SK-N-SH treated with all-trans-retinoic acid at 6 μM for 48 hours (cell line): ENCODE measurements around the gene SLC2A2.

Source experiments
- ARNTL ChIP-seq: fragments of 450-650 bp; formaldehyde crosslinking; IDR thresholded peaks from 2 replicates; pipeline ENCODE4 v1.5.0; 2020; ENCODE audit warnings: low read depth, mild to moderate bottlenecking, moderate library complexity, borderline replicate concordance
- BACH2 ChIP-seq: fragments of 250-450 bp; sonication (Bioruptor Pico); IDR thresholded peaks from 2 replicates; pipeline ENCODE4 v1.9.0; 2021; ENCODE audit warnings: mild to moderate bottlenecking, borderline replicate concordance
- CSDC2 ChIP-seq: fragments of 250-450 bp; sonication (Bioruptor Pico); IDR thresholded peaks from 2 replicates; pipeline ENCODE4 v1.5.0; 2020; ENCODE audit warnings: mild to moderate bottlenecking, moderate library complexity
- OSR1 ChIP-seq: fragments of 250-450 bp; sonication (Bioruptor Pico); IDR thresholded peaks from 2 replicates; pipeline ENCODE4 v1.8.0; 2022; ENCODE audit warnings: moderate library complexity, mild to moderate bottlenecking, inconsistent platforms
- RARB ChIP-seq: fragments of 250-450 bp; sonication (Bioruptor Pico); IDR thresholded peaks from 2 replicates; pipeline ENCODE4 v1.8.0; 2021; ENCODE audit warnings: mild to moderate bottlenecking, moderate library complexity
- TCF4 ChIP-seq: fragments of 250-450 bp; sonication (Bioruptor Pico); IDR thresholded peaks from 2 replicates; pipeline ENCODE4 v1.8.0; 2021; ENCODE audit warnings: mild to moderate bottlenecking, moderate library complexity, borderline replicate concordance
- ZFP3 ChIP-seq: fragments of 250-450 bp; sonication (Bioruptor Pico); IDR thresholded peaks from 2 replicates; pipeline ENCODE4 v1.5.0; 2020; ENCODE audit warnings: mild to moderate bottlenecking, moderate library complexity
- ZFP30 ChIP-seq: fragments of 450-650 bp; formaldehyde crosslinking; IDR thresholded peaks from 2 replicates; pipeline ENCODE4 v1.5.0; 2022; ENCODE audit warnings: mild to moderate bottlenecking, moderate library complexity
- TF ChIP-seq, protein P1 (sequence below): fragments of 250-450 bp; sonication (Bioruptor Pico); IDR thresholded peaks from 2 replicates; pipeline ENCODE4 v1.5.1; 2020; ENCODE audit warnings: low read depth, mild to moderate bottlenecking, moderate library complexity
- TF ChIP-seq, protein P2 (sequence below): fragments of 250-450 bp; sonication (Bioruptor Pico); IDR thresholded peaks from 2 replicates; pipeline ENCODE4 v1.8.0; 2020; ENCODE audit warnings: mild to moderate bottlenecking, moderate library complexity, borderline replicate concordance
- TF ChIP-seq, protein P3 (sequence below): fragments of 250-450 bp; sonication (Bioruptor Pico); IDR thresholded peaks from 2 replicates; pipeline ENCODE4 v1.5.0; 2020; ENCODE audit warnings: mild to moderate bottlenecking, moderate library complexity
- TF ChIP-seq, protein P4 (sequence below): fragments of 250-450 bp; sonication (Bioruptor Pico); IDR thresholded peaks from 2 replicates; pipeline ENCODE4 v1.8.0; 2021; ENCODE audit warnings: low read depth, mild to moderate bottlenecking, moderate library complexity, borderline replicate concordance

DNA sequence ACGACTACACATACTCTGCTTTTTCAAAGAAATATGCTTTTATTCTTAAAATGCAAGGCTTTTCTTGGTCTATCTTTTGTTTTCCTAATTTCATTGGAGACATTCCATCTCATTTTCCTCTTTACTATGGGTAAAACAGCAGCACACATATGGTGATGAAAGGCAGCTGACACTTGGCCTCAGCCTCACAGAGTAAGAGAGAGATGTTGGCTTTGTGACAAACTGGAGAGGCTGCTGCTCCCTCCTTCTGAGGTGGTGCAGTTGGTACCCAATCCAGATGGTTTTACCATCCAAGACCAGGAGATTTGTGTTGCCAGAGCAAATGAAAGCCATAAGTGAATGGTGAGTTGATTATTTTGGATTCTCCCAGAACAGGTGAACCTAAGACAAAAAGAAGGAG is 13.2 kb upstream of the SLC2A2 start:
- TF ChIP-seq ZFP30 (CRISPR knock-in tag) (no peak), CSDC2 (CRISPR knock-in tag) (no peak), TCF4 (no peak), ZFP3 (no peak), RARB (CRISPR knock-in tag) (no peak), BACH2 (CRISPR knock-in tag) (no peak), OSR1 (no peak), ARNTL (CRISPR knock-in tag) (no peak)
- TF ChIP-seq, protein P1, sequence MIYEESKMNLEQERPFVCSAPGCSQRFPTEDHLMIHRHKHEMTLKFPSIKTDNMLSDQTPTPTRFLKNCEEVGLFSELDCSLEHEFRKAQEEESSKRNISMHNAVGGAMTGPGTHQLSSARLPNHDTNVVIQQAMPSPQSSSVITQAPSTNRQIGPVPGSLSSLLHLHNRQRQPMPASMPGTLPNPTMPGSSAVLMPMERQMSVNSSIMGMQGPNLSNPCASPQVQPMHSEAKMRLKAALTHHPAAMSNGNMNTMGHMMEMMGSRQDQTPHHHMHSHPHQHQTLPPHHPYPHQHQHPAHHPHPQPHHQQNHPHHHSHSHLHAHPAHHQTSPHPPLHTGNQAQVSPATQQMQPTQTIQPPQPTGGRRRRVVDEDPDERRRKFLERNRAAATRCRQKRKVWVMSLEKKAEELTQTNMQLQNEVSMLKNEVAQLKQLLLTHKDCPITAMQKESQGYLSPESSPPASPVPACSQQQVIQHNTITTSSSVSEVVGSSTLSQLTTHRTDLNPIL (CRISPR knock-in tag), result no peak
- TF ChIP-seq, protein P2, sequence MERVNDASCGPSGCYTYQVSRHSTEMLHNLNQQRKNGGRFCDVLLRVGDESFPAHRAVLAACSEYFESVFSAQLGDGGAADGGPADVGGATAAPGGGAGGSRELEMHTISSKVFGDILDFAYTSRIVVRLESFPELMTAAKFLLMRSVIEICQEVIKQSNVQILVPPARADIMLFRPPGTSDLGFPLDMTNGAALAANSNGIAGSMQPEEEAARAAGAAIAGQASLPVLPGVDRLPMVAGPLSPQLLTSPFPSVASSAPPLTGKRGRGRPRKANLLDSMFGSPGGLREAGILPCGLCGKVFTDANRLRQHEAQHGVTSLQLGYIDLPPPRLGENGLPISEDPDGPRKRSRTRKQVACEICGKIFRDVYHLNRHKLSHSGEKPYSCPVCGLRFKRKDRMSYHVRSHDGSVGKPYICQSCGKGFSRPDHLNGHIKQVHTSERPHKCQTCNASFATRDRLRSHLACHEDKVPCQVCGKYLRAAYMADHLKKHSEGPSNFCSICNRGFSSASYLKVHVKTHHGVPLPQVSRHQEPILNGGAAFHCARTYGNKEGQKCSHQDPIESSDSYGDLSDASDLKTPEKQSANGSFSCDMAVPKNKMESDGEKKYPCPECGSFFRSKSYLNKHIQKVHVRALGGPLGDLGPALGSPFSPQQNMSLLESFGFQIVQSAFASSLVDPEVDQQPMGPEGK (CRISPR knock-in tag), result no peak
- TF ChIP-seq, protein P3, sequence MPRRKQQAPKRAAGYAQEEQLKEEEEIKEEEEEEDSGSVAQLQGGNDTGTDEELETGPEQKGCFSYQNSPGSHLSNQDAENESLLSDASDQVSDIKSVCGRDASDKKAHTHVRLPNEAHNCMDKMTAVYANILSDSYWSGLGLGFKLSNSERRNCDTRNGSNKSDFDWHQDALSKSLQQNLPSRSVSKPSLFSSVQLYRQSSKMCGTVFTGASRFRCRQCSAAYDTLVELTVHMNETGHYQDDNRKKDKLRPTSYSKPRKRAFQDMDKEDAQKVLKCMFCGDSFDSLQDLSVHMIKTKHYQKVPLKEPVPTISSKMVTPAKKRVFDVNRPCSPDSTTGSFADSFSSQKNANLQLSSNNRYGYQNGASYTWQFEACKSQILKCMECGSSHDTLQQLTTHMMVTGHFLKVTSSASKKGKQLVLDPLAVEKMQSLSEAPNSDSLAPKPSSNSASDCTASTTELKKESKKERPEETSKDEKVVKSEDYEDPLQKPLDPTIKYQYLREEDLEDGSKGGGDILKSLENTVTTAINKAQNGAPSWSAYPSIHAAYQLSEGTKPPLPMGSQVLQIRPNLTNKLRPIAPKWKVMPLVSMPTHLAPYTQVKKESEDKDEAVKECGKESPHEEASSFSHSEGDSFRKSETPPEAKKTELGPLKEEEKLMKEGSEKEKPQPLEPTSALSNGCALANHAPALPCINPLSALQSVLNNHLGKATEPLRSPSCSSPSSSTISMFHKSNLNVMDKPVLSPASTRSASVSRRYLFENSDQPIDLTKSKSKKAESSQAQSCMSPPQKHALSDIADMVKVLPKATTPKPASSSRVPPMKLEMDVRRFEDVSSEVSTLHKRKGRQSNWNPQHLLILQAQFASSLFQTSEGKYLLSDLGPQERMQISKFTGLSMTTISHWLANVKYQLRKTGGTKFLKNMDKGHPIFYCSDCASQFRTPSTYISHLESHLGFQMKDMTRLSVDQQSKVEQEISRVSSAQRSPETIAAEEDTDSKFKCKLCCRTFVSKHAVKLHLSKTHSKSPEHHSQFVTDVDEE (CRISPR knock-in tag), result no peak
- TF ChIP-seq, protein P4, sequence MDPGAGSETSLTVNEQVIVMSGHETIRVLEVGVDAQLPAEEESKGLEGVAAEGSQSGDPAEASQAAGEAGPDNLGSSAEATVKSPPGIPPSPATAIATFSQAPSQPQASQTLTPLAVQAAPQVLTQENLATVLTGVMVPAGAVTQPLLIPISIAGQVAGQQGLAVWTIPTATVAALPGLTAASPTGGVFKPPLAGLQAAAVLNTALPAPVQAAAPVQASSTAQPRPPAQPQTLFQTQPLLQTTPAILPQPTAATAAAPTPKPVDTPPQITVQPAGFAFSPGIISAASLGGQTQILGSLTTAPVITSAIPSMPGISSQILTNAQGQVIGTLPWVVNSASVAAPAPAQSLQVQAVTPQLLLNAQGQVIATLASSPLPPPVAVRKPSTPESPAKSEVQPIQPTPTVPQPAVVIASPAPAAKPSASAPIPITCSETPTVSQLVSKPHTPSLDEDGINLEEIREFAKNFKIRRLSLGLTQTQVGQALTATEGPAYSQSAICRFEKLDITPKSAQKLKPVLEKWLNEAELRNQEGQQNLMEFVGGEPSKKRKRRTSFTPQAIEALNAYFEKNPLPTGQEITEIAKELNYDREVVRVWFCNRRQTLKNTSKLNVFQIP (CRISPR knock-in tag), result no peak
